ENCODE measurements around the gene HOXA3.

The HOXA3 gene

GRCh38 chr7:27151931-27152815 lies at the start of gene HOXA3:
Gene HOXA3, minus strand, starts transcription at chr7:27152583. Its CDS starts 41,943 bp downstream, at chr7:27110640.
- DNase-seq: no peak

GRCh38 chr7:27201580-27202017 lies 49.2 kb upstream of the HOXA3 start:
- no peak for DNase-seq

GRCh38 chr7:27200761-27201579 lies 48.6 kb upstream of the HOXA3 start:
- no peak for DNase-seq

GRCh38 chr7:27199849-27200760 lies 47.7 kb upstream of the HOXA3 start, which contains the start of gene HOXA13:
Gene HOXA13, minus strand, starts transcription at chr7:27200091. Its CDS starts 14 bp downstream, at chr7:27200077.
- DNase-seq: peak; percentile 42

GRCh38 chr7:27198871-27199801 lies 46.8 kb upstream of the HOXA3 start:
- DNase-seq: no peak

- no peak for DNase-seq
Measured at GRCh38 chr7:27198138-27198841, 45.9 kb upstream of the HOXA3 start.

GRCh38 chr7:27197137-27198042 lies 45.0 kb upstream of the HOXA3 start:
- no peak for DNase-seq

- DNase-seq: peak; percentile 87
Measured at GRCh38 chr7:27196287-27196767, 43.9 kb upstream of the HOXA3 start.

GRCh38 chr7:27194686-27195379 lies 42.5 kb upstream of the HOXA3 start:
- DNase-seq: no peak

GRCh38 chr7:27194002-27194352 lies 41.6 kb upstream of the HOXA3 start:
- DNase-seq: no peak

- no peak for DNase-seq
Measured at GRCh38 chr7:27193335-27194001, 41.1 kb upstream of the HOXA3 start.

GRCh38 chr7:27192546-27193334 lies 40.4 kb upstream of the HOXA3 start:
- no peak for DNase-seq

GRCh38 chr7:27191833-27192545 lies 39.6 kb upstream of the HOXA3 start:
- no peak for DNase-seq

GRCh38 chr7:27191161-27191731 lies 38.9 kb upstream of the HOXA3 start:
- no peak for DNase-seq

- DNase-seq: no peak
Measured at GRCh38 chr7:27189997-27190748, 37.8 kb upstream of the HOXA3 start.

All from activated CD8-positive, alpha-beta memory T cell treated with anti-CD3 and anti-CD28 coated beads, Interleukin-2, amount 50 U/mL, for 4 hours (primary cell).